ENCODE measurements around the gene GBX2. TPM values are rescaled to one million over a fixed set of nuclear protein-coding genes. Genes with fewer than 3 reads are reported as not detected.

GBX2 gene
- total RNA-seq, 1 experiment from 2014 or later: 5.9 TPM

DNA sequence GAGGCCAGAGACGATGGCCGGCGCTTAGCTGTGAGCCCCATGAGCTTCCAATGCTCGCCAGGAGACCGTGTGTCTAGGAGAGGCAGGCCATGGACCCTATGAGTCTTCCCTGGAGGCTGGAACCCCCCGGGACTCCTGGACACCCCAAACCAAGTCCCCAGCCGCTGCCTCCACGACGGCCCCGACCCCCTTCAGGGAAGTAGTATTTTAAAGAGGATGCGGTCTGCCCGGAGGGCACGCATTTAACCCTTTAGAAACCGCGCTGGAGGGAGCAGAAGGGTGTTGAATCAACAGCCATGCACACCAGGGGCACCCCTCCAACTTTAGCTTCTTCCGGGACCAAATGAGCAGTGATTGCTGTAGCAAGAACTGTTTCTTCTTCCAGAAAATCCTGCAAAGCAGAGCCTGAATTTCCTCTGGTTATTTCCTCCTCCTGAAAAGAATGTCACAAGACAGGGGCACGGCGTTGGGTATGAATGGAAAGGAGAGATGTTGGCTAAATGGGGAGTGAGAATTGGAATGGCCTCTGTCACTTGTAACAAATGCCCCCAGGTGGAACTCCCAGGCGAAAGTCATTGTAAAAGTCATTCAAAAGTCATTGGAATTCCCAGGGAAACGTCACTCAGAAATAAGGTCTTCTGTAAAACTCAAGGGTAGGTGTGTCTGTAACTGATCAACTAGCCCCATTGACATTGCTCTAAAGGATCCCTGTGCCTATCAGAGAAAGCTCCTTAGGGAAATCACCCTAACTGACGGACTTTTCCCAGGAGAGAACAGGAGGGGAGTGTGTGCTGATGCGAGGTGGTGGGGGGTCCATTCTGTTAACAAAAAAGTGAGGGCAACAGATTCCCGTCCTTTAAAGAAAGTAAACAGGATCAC is 5.8 kb upstream of the GBX2 start:
- ChIA-PET POLR2A (no interaction called here), RAD21 (ENCODE audit: low non-redundant PET in 1 of 2, low total read pairs in 2 of 2, uncharacterized antibody in 2 of 2, unreplicated experiment in 2 of 2) (no interaction called here), CTCF (no interaction called here)
- Histone ChIP-seq H3K9me2 (ENCODE audit: insufficient read depth) (no peaks in the 10 kb centered on the region), H3K4me2 (ENCODE audit: low read length) (peak overlapping the region; percentile 36), H2AFZ (ENCODE audit: low read depth, low read length, poor library complexity, severe bottlenecking) (no peak overlapping the region), H3K4me3 (replicated peaks in 1 of 2; ENCODE audit: low read depth in 1 of 2, low read length in 2 of 2) (no peak overlapping the region), H3K27me3 (ENCODE audit: insufficient read depth, low read length) (no peaks in the 10 kb centered on the region), H3K9me3 (ENCODE audit: control insufficient read depth in 1 of 2, insufficient read depth in 1 of 2, low read depth in 1 of 2, low read length in 2 of 2) (no peaks in the 10 kb centered on the region), H3K9ac (ENCODE audit: low read length) (0 out of 2 replicates have a peak overlapping the region, but pooled peaks have one; percentile 28), H3K79me2 (ENCODE audit: insufficient read depth, low read length) (peaks cover 45% of the 10 kb centered on the region), H3K36me3 (ENCODE audit: control insufficient read depth in 1 of 2, insufficient read depth in 2 of 2, low read length in 2 of 2) (peaks cover 0 to 21% of the 10 kb centered on the region in 2 experiments; a peak in 1 of 4 replicates), H3K4me1 (ENCODE audit: control insufficient read depth in 1 of 2, insufficient read depth in 2 of 2, low read length in 2 of 2) (peaks cover 15 to 53% of the 10 kb centered on the region in 2 experiments), H4K20me1 (ENCODE audit: insufficient read depth) (no peaks in the 10 kb centered on the region; the same call in 1 of the 2 replicates), H3K27ac (ENCODE audit: low read depth, low read length) (no peak overlapping the region)
- ATAC-seq (no peak), DNase-seq (ENCODE audit: low read depth, low spot score) (no peak)
- TF ChIP-seq SP1 (IDR thresholded peaks at IDR 0.05; ENCODE audit: low read depth): no peak
- TF ChIP-seq, protein P1, sequence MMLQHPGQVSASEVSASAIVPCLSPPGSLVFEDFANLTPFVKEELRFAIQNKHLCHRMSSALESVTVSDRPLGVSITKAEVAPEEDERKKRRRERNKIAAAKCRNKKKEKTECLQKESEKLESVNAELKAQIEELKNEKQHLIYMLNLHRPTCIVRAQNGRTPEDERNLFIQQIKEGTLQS (IDR thresholded peaks at IDR 0.05): no peak
- no peak for TF ChIP-seq RAD21 (IDR thresholded peaks at IDR 0.05; ENCODE audit: low read depth)
- no peak for TF ChIP-seq FOSL1 (IDR thresholded peaks at IDR 0.05; ENCODE audit: low read depth)
- no peak for TF ChIP-seq JUND (IDR thresholded peaks at IDR 0.05)
- no peak for TF ChIP-seq CBX3 (IDR thresholded peaks at IDR 0.05; ENCODE audit: low read depth)
- TF ChIP-seq EGR1 (IDR thresholded peaks at IDR 0.05; ENCODE audit: low read depth): no peak
- TF ChIP-seq, protein P2, sequence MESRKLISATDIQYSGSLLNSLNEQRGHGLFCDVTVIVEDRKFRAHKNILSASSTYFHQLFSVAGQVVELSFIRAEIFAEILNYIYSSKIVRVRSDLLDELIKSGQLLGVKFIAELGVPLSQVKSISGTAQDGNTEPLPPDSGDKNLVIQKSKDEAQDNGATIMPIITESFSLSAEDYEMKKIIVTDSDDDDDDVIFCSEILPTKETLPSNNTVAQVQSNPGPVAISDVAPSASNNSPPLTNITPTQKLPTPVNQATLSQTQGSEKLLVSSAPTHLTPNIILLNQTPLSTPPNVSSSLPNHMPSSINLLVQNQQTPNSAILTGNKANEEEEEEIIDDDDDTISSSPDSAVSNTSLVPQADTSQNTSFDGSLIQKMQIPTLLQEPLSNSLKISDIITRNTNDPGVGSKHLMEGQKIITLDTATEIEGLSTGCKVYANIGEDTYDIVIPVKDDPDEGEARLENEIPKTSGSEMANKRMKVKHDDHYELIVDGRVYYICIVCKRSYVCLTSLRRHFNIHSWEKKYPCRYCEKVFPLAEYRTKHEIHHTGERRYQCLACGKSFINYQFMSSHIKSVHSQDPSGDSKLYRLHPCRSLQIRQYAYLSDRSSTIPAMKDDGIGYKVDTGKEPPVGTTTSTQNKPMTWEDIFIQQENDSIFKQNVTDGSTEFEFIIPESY (IDR thresholded peaks at IDR 0.05; ENCODE audit: extremely low read depth, insufficient replicate concordance, low read length): no peak
- intact Hi-C loops (cut with micrococcal nuclease): no loop called here
- no TSS peak for BruUV-seq (replicated peaks)
